K562 (cell line): ENCODE results near the gene ITGB2. TPM values are rescaled to one million over a fixed set of nuclear protein-coding genes. Genes with fewer than 3 reads are reported as not detected.
A peak's percentile ranks its signal among the peaks of the same experiment; 100 is the strongest.

ENCODE experiments used
- ATAC-seq: fragments of 200-7000 bp; cut with Tn5 transposase; 3 replicates; pipeline ENCODE4 v1.9.1; 2020; ENCODE audit warnings: moderate library complexity
- BruUV-seq: library from RNA; stranded (reverse); fragments of 400-500 nt; replicated peaks from 2 replicates; lab custom pipeline; 2021; lab: Mats Ljungman, UMichigan
- CTCF ChIA-PET: fragments of 300-600 bp; formaldehyde crosslinking; extraction: SDS; loops from one replicate; lab custom pipeline; 2021; ENCODE audit warnings: low intra/inter-chr PET ratio; lab: Yijun Ruan, JAX
- POLR2A ChIA-PET: fragments of 300-600, 350-650 bp; sonication (Branson Sonifier 250); formaldehyde crosslinking; extraction: SDS; loops from one replicate; lab custom pipeline; 2021; ENCODE audit warnings: antibody characterized with exemption, inconsistent platforms; lab: Yijun Ruan, JAX
- DNase-seq, 4 experiments: peaks; one replicate each; pipeline versions ENCODE4 v3.0.0 to v3.0.0-alpha.2; 2011 to 2018; ENCODE audit warnings: low spot score in 3 of 4, mixed read lengths in 3 of 4; ENCODE audit errors: extremely low read depth in 1 of 4
- FAIRE-seq: peaks from 2 replicates; lab custom pipeline; 2011; peaks lifted over from hg19 to GRCh38; lab: Jason Lieb, UNC
- H2AFZ ChIP-seq: 2 replicates; pipeline ENCODE4 v1.6.0; 2011; ENCODE audit warnings: low read depth, low read length, control low read depth, inconsistent platforms
- H3K27ac ChIP-seq: fragments of 200-600 bp; 3 replicates; pipeline ENCODE4 v1.8.0; 2011; ENCODE audit warnings: low read depth, mild to moderate bottlenecking, control low read depth, inconsistent platforms, low read length, moderate library complexity, mixed read lengths; ENCODE audit errors: extremely low read depth
- H3K27me3 ChIP-seq, 2 experiments: fragments of 300-600 bp in 1 of 2; 2 replicates in 1 of 2; 3 replicates in 1 of 2; pipeline versions ENCODE4 v1.6.0 to v1.8.0; 2011; ENCODE audit warnings: inconsistent platforms in 2 of 2, low read length in 2 of 2, mild to moderate bottlenecking in 1 of 2, mixed read lengths in 1 of 2, moderate library complexity in 1 of 2; ENCODE audit not compliant: control insufficient read depth in 2 of 2, insufficient read depth in 2 of 2
- H3K36me3 ChIP-seq: fragments of 300-600 bp; 3 replicates; pipeline ENCODE4 v1.8.0; 2011; ENCODE audit warnings: mild to moderate bottlenecking, low read length, inconsistent platforms; ENCODE audit not compliant: control insufficient read depth, insufficient read depth
- H3K4me1 ChIP-seq, 2 experiments: fragments of 200-600 bp in 1 of 2; replicated peaks in 1 of 2; 2 replicates in 1 of 2; 3 replicates in 1 of 2; pipeline versions ENCODE4 v1.5.1 to v1.8.0; 2011; ENCODE audit warnings: inconsistent platforms in 2 of 2, low read length in 2 of 2, mild to moderate bottlenecking in 1 of 2, mixed read lengths in 1 of 2, moderate library complexity in 1 of 2; ENCODE audit not compliant: control insufficient read depth in 2 of 2, insufficient read depth in 2 of 2
- H3K4me2 ChIP-seq: 2 replicates; pipeline ENCODE4 v1.6.1; 2011; ENCODE audit warnings: low read length, control low read depth, inconsistent platforms, mixed read lengths; ENCODE audit not compliant: insufficient read depth
- H3K4me3 ChIP-seq: fragments of 200-600 bp; sonication (generic), shearing (Covaris generic); 2 replicates; pipeline ENCODE4 v1.5.1; 2016; ENCODE audit warnings: control low read depth, inconsistent platforms
- H3K79me2 ChIP-seq: fragments of 200-600 bp; 3 replicates; pipeline ENCODE4 v1.8.0; 2011; ENCODE audit warnings: low read length, inconsistent platforms; ENCODE audit not compliant: control insufficient read depth, insufficient read depth
- H3K9ac ChIP-seq, 2 experiments: 2 replicates each; pipeline versions ENCODE4 v1.6.0 to v1.6.1; 2011; ENCODE audit warnings: low read depth in 2 of 2, low read length in 2 of 2, control low read depth in 1 of 2, inconsistent platforms in 1 of 2, mild to moderate bottlenecking in 1 of 2, mixed read lengths in 1 of 2; ENCODE audit not compliant: insufficient read depth in 1 of 2
- H3K9me1 ChIP-seq: one replicate; pipeline ENCODE4 v1.6.0; 2011; ENCODE audit warnings: inconsistent platforms, mild to moderate bottlenecking, low read length, moderate library complexity; ENCODE audit not compliant: control insufficient read depth, insufficient read depth
- H3K9me3 ChIP-seq: replicated peaks from 2 replicates; pipeline ENCODE4 v1.5.1; 2011; ENCODE audit warnings: low read depth, low read length, inconsistent platforms; ENCODE audit not compliant: control insufficient read depth, insufficient read depth
- H4K20me1 ChIP-seq: replicated peaks from 2 replicates; pipeline ENCODE4 v1.6.1; 2011; ENCODE audit warnings: low read length, inconsistent platforms, mixed read lengths; ENCODE audit not compliant: control insufficient read depth, insufficient read depth
- BCOR ChIP-seq: fragments of 450-650 bp; IDR thresholded peaks from 2 replicates; pipeline ENCODE4 v1.6.1; 2016
- E2F1 ChIP-seq: sonication (generic); formaldehyde crosslinking; IDR thresholded peaks from 2 replicates; pipeline ENCODE4 v1.8.1; 2023; ENCODE audit warnings: mild to moderate bottlenecking, missing genetic modification reagents, moderate library complexity
- ETS2 ChIP-seq: IDR thresholded peaks from 2 replicates; pipeline ENCODE4 v1.6.1; 2016; ENCODE audit warnings: borderline replicate concordance, missing genetic modification characterization, mild to moderate bottlenecking, moderate library complexity, missing compliant biosample characterization; ENCODE audit not compliant: poor library complexity, severe bottlenecking
- GATAD2A ChIP-seq: fragments of 450-650 bp; IDR thresholded peaks from 2 replicates; pipeline ENCODE4 v1.6.1; 2017
- HDAC2 ChIP-seq: fragments of 450-650 bp; IDR thresholded peaks from 2 replicates; pipeline ENCODE4 v1.6.1; 2016; ENCODE audit warnings: mild to moderate bottlenecking
- MAFG ChIP-seq: fragments of 450-650 bp; conservative IDR thresholded peaks from 2 replicates; pipeline ENCODE4 v1.6.1; 2016; ENCODE audit warnings: missing genetic modification characterization, missing compliant biosample characterization
- MTA2 ChIP-seq: fragments of 450-650 bp; IDR thresholded peaks from 2 replicates; pipeline ENCODE4 v1.6.1; 2016; ENCODE audit warnings: low read depth
- RBFOX2 ChIP-seq: fragments of 200-400 bp; formaldehyde crosslinking; IDR thresholded peaks from 2 replicates; pipeline ENCODE4 v1.6.1; 2017; ENCODE audit warnings: low read depth, mild to moderate bottlenecking, low read length, moderate library complexity
- SREBF2 ChIP-seq: sonication (generic); formaldehyde crosslinking; IDR thresholded peaks from 2 replicates; pipeline ENCODE4 v1.4.0; 2020; ENCODE audit warnings: mild to moderate bottlenecking, missing genetic modification reagents
- TEAD4 ChIP-seq, 2 experiments: sonication (generic) in 1 of 2; formaldehyde crosslinking in 1 of 2; IDR thresholded peaks; 2 replicates each; pipeline versions ENCODE4 v1.6.1 to v1.8.0; 2012 to 2022; ENCODE audit warnings: borderline replicate concordance in 1 of 2, inconsistent platforms in 1 of 2, low read length in 1 of 2, mild to moderate bottlenecking in 1 of 2, missing genetic modification reagents in 1 of 2
- ZNF12 ChIP-seq: sonication (generic); formaldehyde crosslinking; IDR thresholded peaks from 2 replicates; pipeline ENCODE4 v1.4.0; 2020; ENCODE audit warnings: mild to moderate bottlenecking, missing genetic modification reagents
- ZNF174 ChIP-seq: fragments of 250-450 bp; sonication (Bioruptor Pico); IDR thresholded peaks from 2 replicates; pipeline ENCODE4 v1.4.0; 2020; ENCODE audit warnings: mild to moderate bottlenecking
- ZNF511 ChIP-seq: sonication (generic); formaldehyde crosslinking; IDR thresholded peaks from 2 replicates; pipeline ENCODE4 v1.8.0; 2022; ENCODE audit warnings: mild to moderate bottlenecking, missing genetic modification reagents
- ZNF830 ChIP-seq: fragments of 250-450 bp; sonication (Bioruptor Pico); IDR thresholded peaks from 2 replicates; pipeline ENCODE4 v1.5.0; 2021; ENCODE audit warnings: mild to moderate bottlenecking
- WGBS: fragments of 100-300 bp; shearing (Covaris generic); methylation state at CpG from one replicate; pipeline ENCODE4 v1.1.6; 2016; ENCODE audit warnings: low coverage, mixed read lengths; ENCODE audit not compliant: insufficient coverage; ENCODE audit errors: missing lambda C conversion rate; 5-methylcytosine and 5-hydroxymethylcytosine counted together
- in situ Hi-C: fragments of 300-500 bp; cut with MboI; formaldehyde crosslinking; loops from 4 replicates; pipeline ENCODE4 v1.15.0; 2018; ENCODE audit warnings: inconsistent platforms, mixed read lengths
- intact Hi-C: fragments of 100-400 bp; cut with micrococcal nuclease; formaldehyde crosslinking; loops from 2 replicates; pipeline ENCODE4 v1.14.2; 2022
- polyA plus RNA-seq, 8 experiments: library from polyadenylated mRNA; depleted of rRNA in 4 of 8; stranded (reverse) in 5 of 8; unstranded in 3 of 8; fragments of >200 nt; fragmentation: Nextera tagmentation in 2 of 8; fragmentation: Illumina TruSeq in 1 of 8; extraction: Ambion mirVana in 2 of 8; extraction: Trizol in 1 of 8; gene quantifications; 2 replicates each; pipeline versions ENCODE4 v1.2.1 to v1.2.3, GENCODE V29; 2011 to 2014; ENCODE audit warnings: inconsistent platforms in 1 of 8, missing spikeins in 1 of 8
- total RNA-seq, 7 experiments: library from RNA; depleted of rRNA in 6 of 7; stranded (reverse); fragments of >200 nt in 6 of 7; fragmentation: Illumina TruSeq in 2 of 7; extraction: Trizol in 2 of 7; gene quantifications; 2 replicates each; pipeline versions ENCODE4 v1.2.1 to v1.2.3, GENCODE V29; 2011 to 2021; ENCODE audit warnings: low replicate concordance in 1 of 7
- TF ChIP-seq, protein P1 (sequence below): fragments of 250-450 bp; sonication (Bioruptor Pico); IDR thresholded peaks from 2 replicates; pipeline ENCODE4 v1.4.0; 2020; ENCODE audit warnings: borderline replicate concordance
- TF ChIP-seq, protein P2 (sequence below): fragments of 450-650 bp; IDR thresholded peaks from 2 replicates; pipeline ENCODE4 v1.6.1; 2016; ENCODE audit warnings: mild to moderate bottlenecking

Gene ITGB2
- total and polyA plus RNA-seq, 9 of the 15 experiments (the other 6 are each of a cell fraction or from before 2014, with no cell fraction given) = 0.07 to 1.3 (median 0.51) TPM; not detected in 2

- CTCF ChIA-PET = no interaction called here
- peak overlapping the region; percentile 74 for H3K27ac ChIP-seq
- H3K9me3 ChIP-seq = no peaks in the 10 kb centered on the region
- no peak for TF ChIP-seq MAFG (tag)
- no peak for TF ChIP-seq ZNF174 (CRISPR knock-in tag)
- peak; percentile 20 for TF ChIP-seq ETS2 (tag)
- no peak for TF ChIP-seq SREBF2 (CRISPR knock-in tag)
- TF ChIP-seq RBFOX2 = no peak
- no peak for TF ChIP-seq TEAD4 (IDR thresholded peaks at IDR 0.05; ENCODE audit: low read length)
- no peak for TF ChIP-seq TEAD4 (CRISPR knock-in tag; IDR thresholded peaks at IDR 0.05; ENCODE audit: borderline replicate concordance)
- TF ChIP-seq E2F1 = 0 out of 2 replicates have a peak, but pooled peaks have one; percentile 41
- TF ChIP-seq ZNF830 = no peak
- no peak for TF ChIP-seq MTA2
- TF ChIP-seq, protein P1, sequence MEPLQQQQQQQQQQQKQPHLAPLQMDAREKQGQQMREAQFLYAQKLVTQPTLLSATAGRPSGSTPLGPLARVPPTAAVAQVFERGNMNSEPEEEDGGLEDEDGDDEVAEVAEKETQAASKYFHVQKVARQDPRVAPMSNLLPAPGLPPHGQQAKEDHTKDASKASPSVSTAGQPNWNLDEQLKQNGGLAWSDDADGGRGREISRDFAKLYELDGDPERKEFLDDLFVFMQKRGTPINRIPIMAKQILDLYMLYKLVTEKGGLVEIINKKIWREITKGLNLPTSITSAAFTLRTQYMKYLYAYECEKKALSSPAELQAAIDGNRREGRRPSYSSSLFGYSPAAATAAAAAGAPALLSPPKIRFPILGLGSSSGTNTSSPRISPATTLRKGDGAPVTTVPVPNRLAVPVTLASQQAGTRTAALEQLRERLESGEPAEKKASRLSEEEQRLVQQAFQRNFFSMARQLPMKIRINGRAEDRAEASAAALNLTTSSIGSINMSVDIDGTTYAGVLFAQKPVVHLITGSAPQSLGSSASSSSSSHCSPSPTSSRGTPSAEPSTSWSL (CRISPR knock-in tag) = no peak
- TF ChIP-seq ZNF511 = no peak; the same call in 1 of the 2 replicates
- TF ChIP-seq GATAD2A = no peak
- 0 out of 2 replicates have a peak, but pooled peaks have one; percentile 83 for TF ChIP-seq ZNF12
- no peak for TF ChIP-seq HDAC2
- TF ChIP-seq BCOR = no peak
- TF ChIP-seq, protein P2, sequence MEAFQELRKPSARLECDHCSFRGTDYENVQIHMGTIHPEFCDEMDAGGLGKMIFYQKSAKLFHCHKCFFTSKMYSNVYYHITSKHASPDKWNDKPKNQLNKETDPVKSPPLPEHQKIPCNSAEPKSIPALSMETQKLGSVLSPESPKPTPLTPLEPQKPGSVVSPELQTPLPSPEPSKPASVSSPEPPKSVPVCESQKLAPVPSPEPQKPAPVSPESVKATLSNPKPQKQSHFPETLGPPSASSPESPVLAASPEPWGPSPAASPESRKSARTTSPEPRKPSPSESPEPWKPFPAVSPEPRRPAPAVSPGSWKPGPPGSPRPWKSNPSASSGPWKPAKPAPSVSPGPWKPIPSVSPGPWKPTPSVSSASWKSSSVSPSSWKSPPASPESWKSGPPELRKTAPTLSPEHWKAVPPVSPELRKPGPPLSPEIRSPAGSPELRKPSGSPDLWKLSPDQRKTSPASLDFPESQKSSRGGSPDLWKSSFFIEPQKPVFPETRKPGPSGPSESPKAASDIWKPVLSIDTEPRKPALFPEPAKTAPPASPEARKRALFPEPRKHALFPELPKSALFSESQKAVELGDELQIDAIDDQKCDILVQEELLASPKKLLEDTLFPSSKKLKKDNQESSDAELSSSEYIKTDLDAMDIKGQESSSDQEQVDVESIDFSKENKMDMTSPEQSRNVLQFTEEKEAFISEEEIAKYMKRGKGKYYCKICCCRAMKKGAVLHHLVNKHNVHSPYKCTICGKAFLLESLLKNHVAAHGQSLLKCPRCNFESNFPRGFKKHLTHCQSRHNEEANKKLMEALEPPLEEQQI = no peak
Observed at GRCh38 chr21:44874240-44874496, 46.5 kb downstream of the ITGB2 start.

More at GRCh38 chr21:44874240-44874496, 46.5 kb downstream of the ITGB2 start:
- DNase-seq = no peak
- H3K4me1 ChIP-seq = peaks cover 42 to 54% of the 10 kb centered on the region in 2 experiments
- peaks cover 43% of the 10 kb centered on the region for H3K79me2 ChIP-seq
- H3K36me3 ChIP-seq = no peaks in the 10 kb centered on the region
- intact Hi-C loops (loop anchor here (2.0 kb wide), 1 partner anchor 71 kb away; no protein-coding TSS in a partner anchor), in situ Hi-C loops (no loop called here)
- 4% methylated on average over 18 of the region's 20 CpGs for WGBS
- TSS peak; percentile 93 for BruUV-seq
- no peaks in the 10 kb centered on the region for H3K27me3 ChIP-seq
- peak overlapping the region; percentile 85 for H3K4me2 ChIP-seq
- peak overlapping the region; percentile 78 for H2AFZ ChIP-seq
- POLR2A ChIA-PET = interaction anchor here (0.5 to 1.8 kb wide), 13 partner anchors 9 to 1379 kb away, joined by 3 to 8 read pairs (median 3); no protein-coding TSS in a partner anchor
- peak overlapping the region; percentile 67 for H3K4me3 ChIP-seq
- ATAC-seq = no peak
- peaks cover 26% of the 10 kb centered on the region for H4K20me1 ChIP-seq
- no peak for FAIRE-seq
- peaks cover 15% of the 10 kb centered on the region for H3K9me1 ChIP-seq
- H3K9ac ChIP-seq = peak overlapping the region; percentile 74 to 91
